GM19372 (cell line): ENCODE results near the gene DCC.

Source experiments
- ATAC-seq: cut with Tn5 transposase; IDR thresholded peaks from one replicate; pipeline ENCODE4 v1.9.1; 2021; ENCODE audit warnings: mild to moderate bottlenecking, low read depth, moderate library complexity; ENCODE audit not compliant: unreplicated experiment

DCC gene

GRCh38 chr18:52750995-52751394 lies 411.0 kb downstream of the DCC start:
- no peak for ATAC-seq

GRCh38 chr18:52764316-52764715 lies 424.3 kb downstream of the DCC start:
- no peak for ATAC-seq

- ATAC-seq, result no peak
These were observed 426.1 kb downstream of the DCC start for GRCh38 chr18:52766002-52766545.

- ATAC-seq, result no peak
These were observed 441.1 kb downstream of the DCC start for GRCh38 chr18:52781113-52781512.

- ATAC-seq, result no peak
These were observed 451.3 kb downstream of the DCC start for GRCh38 chr18:52791321-52791720.

GRCh38 chr18:52812834-52813233 lies 472.8 kb downstream of the DCC start:
- ATAC-seq, result no peak

GRCh38 chr18:52813635-52814416 lies 473.8 kb downstream of the DCC start:
- no peak for ATAC-seq

- no peak for ATAC-seq
These were observed 475.7 kb downstream of the DCC start for GRCh38 chr18:52815651-52816050.

- ATAC-seq, result no peak
These were observed 476.1 kb downstream of the DCC start for GRCh38 chr18:52816121-52816520.

GRCh38 chr18:52822160-52822559 lies 482.2 kb downstream of the DCC start:
- no peak for ATAC-seq

- ATAC-seq, result no peak
These were observed 484.1 kb downstream of the DCC start for GRCh38 chr18:52824126-52824525.

- no peak for ATAC-seq
These were observed 487.0 kb downstream of the DCC start for GRCh38 chr18:52826994-52827393.

- no peak for ATAC-seq
These were observed 489.3 kb downstream of the DCC start for GRCh38 chr18:52829320-52829719.

- no peak for ATAC-seq
These were observed 489.9 kb downstream of the DCC start for GRCh38 chr18:52829876-52830405.

GRCh38 chr18:52844323-52844722 lies 504.3 kb downstream of the DCC start:
- ATAC-seq, result no peak

- ATAC-seq, result no peak
These were observed 505.0 kb downstream of the DCC start for GRCh38 chr18:52845036-52845435.

GRCh38 chr18:52850031-52850560 lies 510.1 kb downstream of the DCC start:
- no peak for ATAC-seq

GRCh38 chr18:52861558-52861957 lies 521.6 kb downstream of the DCC start:
- no peak for ATAC-seq

- no peak for ATAC-seq
These were observed 529.4 kb downstream of the DCC start for GRCh38 chr18:52869349-52869923.

GRCh38 chr18:52869942-52870907 lies 530.2 kb downstream of the DCC start:
- no peak for ATAC-seq
